Raji (cell line): ENCODE measurements around the gene ABCB9.

Source experiments
- POLR2A ChIP-seq: IDR thresholded peaks from 2 replicates; pipeline ENCODE4 v1.6.1; 2011; ENCODE audit warnings: low read depth, low read length, control low read depth; ENCODE audit not compliant: insufficient read depth

The ABCB9 gene

GRCh38 chr12:122965851-122966742 lies at the start of gene ABCB9:
Gene ABCB9, minus strand, starts transcription at chr12:122966463. Its CDS starts 6,228 bp downstream, at chr12:122960235.
- peak; percentile 67 for TF ChIP-seq POLR2A

- TF ChIP-seq POLR2A = no peak
These were observed 47.2 kb upstream of the ABCB9 start for GRCh38 chr12:123013185-123014095.

GRCh38 chr12:123011701-123012100 lies 45.4 kb upstream of the ABCB9 start:
- TF ChIP-seq POLR2A = no peak

GRCh38 chr12:123010681-123011080 lies 44.4 kb upstream of the ABCB9 start:
- no peak for TF ChIP-seq POLR2A

GRCh38 chr12:123010110-123010509 lies 43.8 kb upstream of the ABCB9 start:
- no peak for TF ChIP-seq POLR2A

GRCh38 chr12:123006977-123007376 lies 40.7 kb upstream of the ABCB9 start:
- TF ChIP-seq POLR2A = no peak

GRCh38 chr12:123005081-123005626 lies 38.9 kb upstream of the ABCB9 start:
- TF ChIP-seq POLR2A = no peak

- no peak for TF ChIP-seq POLR2A
These were observed 38.0 kb upstream of the ABCB9 start for GRCh38 chr12:123004287-123004686.

- TF ChIP-seq POLR2A = no peak
These were observed 37.0 kb upstream of the ABCB9 start for GRCh38 chr12:123003257-123003656.

- no peak for TF ChIP-seq POLR2A
These were observed 35.2 kb upstream of the ABCB9 start for GRCh38 chr12:123001464-123001863.

GRCh38 chr12:123000578-123000977 lies 34.3 kb upstream of the ABCB9 start:
- no peak for TF ChIP-seq POLR2A

GRCh38 chr12:122999986-123000420 lies 33.7 kb upstream of the ABCB9 start:
- no peak for TF ChIP-seq POLR2A

- no peak for TF ChIP-seq POLR2A
These were observed 33.1 kb upstream of the ABCB9 start for GRCh38 chr12:122999196-122999946.

GRCh38 chr12:122998316-122998715 lies 32.1 kb upstream of the ABCB9 start:
- no peak for TF ChIP-seq POLR2A

- no peak for TF ChIP-seq POLR2A
These were observed 31.3 kb upstream of the ABCB9 start for GRCh38 chr12:122997343-122998250.
